Middle frontal gyrus (tissue), 1 donor: ENCODE results near the gene USP1.

ENCODE experiments used
- DNase-seq: peaks from one replicate; pipeline ENCODE4 v3.0.0-alpha.2; 2015; ENCODE audit warnings: low spot score; ENCODE audit errors: extremely low spot score

Gene USP1

DNA sequence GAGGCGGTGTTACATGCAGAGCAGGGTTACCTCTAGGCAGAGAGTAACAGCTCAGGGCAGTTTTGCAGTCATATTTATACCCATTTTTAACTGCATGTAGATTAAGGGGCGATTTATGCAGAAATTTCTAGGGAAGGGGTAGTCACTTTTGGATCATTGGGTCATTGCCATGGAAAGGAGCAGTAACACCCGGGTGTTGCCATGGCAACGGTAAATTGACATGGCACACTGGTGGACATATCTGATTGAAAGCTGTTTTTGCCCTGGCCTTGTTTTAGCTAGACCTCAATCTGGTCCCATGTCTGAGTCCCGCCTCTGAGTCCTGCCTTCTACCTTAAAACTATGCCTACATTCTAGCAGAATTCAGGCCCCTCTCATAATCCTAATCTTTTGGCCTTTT, 11.8 kb upstream of the USP1 start:
- DNase-seq: no peak

DNA sequence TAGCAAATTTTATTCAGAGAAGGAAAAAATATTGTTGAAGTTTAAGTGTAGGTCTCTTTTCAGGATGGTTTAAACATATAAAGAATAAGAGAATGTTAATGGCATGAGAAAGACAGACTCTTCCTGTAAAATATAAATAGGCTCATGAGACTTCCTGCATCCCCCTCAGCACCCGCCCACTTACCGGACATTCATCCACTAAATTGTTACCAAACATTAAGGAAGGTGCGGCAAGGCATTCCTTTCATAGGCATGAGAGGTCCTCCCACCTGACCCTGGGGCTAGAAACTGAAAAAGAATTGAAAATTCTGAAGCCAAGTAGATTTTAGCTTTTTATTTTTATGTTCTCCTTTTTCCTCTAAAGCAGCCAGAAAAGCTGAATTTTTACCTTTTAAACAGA, 10.6 kb upstream of the USP1 start:
- no peak for DNase-seq

DNA sequence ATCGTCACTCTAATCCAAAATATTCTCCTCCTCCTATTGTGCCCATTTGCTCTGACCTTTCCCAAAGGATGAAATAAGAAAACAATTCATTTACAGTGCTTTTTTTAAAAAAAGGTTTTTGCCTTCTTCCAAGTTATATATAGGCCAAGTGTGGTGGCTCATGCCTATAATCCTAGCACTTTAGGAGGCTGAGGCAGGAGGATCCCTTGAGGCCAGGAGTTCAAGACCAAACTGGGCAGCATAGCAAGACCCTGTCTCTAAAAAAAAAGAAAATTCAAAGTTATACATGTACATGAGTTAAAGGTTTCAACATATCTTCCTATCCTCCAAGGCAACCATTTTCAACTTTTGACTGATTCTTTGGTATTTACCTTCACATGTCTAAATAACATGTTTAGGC, 10.1 kb upstream of the USP1 start:
- DNase-seq: no peak

DNA sequence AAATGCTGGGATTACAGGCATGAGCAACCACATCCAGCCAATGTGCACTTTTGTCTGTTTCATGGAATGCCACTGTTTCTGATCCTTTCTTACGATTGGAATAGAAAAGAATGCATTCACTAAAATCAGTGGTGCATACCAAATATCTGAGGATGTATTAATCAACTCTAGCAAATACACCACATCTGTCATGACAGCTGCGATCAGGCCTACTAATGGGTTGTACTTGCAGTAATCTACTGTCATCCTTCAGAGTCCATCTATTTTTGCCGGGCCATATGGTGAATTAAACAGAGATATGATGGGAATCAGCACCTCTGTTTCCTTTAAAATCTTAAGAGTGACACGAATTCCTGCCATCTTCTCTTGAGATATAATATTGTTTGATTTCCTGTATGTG, 8.5 kb upstream of the USP1 start:
- DNase-seq: no peak

DNA sequence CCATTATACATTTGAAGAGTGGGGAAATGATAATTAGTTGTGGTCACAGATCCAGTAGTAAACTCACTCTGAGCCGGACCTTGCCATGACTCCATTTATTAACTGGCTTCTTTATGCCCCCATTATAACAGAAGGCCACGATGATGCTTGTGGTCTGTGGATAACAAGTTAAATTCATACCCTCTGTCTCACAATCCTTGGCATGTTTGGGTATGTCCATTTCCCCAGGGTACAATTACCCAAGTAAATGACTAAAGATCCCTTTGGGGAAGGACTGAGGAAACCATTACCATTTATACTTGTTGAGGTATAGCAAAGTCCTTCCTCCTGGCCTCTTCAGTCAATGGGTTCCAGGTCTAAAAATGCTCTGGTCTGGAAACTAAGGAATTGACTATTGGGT, 7.3 kb upstream of the USP1 start:
- DNase-seq: no peak

DNA sequence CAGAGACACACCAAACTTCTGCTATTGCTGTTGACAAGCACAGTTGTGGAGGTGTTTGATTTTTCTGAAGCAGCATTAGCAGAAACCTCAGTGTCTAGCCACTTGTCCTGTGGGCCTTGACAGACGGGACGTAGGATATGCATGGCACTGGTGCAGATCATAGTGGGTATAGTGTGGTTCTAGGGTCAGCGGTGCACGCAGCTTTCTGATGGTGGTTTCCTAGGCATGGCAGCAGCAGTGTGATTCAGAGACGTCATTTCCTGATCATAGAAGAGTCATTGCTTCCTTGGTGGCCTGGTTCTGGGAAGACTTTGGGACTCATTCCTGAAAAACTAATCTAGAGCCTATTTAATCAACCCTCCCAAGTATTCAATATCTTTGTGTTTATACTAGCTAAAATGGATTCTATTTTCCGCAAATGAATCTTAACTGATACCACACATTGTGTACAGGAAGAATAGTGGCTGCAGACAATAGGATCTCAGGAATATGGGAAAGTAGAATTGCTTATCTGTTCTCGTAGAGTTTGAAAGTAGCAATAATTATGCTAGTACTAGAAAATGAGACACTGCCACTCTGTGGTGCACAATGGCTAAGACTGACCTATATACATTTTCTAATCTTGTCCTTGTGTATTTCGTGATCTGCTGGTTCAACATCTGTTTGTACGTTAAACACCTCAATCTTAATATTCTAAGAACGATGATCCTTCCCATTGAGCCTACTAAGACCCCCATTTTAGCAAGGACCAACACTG, 2.8 kb upstream of the USP1 start:
- DNase-seq: no peak

DNA sequence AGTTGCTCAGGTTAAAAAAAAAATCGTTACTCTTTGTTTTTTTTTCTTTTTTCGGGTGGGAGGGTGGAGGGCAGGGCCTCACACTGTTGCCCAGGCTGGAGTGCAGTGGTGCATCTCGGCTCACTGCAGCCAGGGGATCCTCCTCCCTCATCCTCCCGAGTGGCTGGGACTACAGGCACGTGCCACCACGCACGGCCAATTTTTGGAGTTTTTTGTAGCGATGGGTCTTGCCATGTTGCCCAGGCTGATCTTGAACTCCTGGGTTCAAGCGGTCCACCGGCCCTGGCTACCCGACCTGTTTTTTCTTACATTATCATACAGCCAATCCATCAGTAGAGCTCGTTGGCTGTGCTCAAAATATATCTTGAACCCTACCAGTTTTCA, 2.2 kb upstream of the USP1 start:
- DNase-seq: no peak

DNA sequence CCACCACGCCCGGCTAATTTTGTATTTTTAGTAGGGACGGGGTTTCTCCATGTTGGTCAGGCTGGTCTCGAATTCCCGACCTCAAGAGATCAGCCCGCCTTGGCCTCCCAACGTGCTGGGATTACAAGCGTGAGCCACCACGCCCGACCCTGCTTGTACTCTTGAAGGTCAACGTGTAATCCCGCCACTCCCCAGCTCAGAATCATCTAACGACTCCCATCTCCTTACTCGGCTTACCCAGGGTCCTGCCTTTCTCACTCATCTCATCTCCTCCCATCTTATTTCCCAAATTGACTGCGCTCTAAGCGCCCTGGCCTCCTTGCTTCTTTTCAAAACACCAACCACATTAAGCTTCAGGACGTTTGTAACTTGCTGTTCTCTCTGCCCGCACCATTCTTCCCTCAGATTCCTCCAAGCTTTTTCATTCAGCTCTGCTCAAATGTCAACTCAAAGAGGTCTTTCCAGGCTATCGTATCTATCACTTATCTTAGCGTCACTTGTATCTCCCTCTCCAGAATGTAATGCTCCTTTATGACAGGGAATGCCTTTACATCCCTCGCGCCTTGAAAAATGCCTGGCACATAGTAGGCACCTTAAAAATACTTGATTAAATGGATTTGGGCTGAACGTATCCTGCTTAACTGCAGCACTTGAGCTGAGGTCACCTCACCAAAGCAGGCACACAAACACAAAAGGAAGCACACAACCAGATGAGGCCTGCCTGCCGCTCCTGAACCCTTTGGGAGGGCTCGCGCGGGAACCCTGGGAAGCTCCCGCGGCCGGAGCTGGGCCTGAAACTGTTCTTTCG, 1.4 kb upstream of the USP1 start:
- DNase-seq: no peak

DNA sequence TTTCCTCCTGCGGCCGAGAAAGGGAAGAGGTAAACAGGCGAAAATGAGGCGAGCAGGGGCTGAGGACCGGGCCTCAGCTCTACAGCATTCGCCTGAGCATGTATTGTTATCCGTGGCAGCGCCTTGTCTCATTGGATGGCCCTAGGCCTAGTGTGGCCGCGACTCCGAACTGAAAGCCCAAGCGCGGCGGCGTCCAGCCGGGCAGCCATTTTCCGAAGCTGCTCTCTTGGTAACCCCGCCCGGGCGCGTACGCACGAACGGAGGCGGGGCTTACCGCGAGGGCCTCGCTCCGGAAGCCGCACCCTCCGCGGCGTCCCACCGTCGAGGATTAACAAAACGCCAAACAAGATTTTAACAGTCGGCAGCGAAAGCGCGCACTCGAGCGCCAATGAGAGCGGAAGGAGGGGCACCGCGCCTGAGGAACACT, 797 bp upstream of the USP1 start:
- DNase-seq: no peak

DNA sequence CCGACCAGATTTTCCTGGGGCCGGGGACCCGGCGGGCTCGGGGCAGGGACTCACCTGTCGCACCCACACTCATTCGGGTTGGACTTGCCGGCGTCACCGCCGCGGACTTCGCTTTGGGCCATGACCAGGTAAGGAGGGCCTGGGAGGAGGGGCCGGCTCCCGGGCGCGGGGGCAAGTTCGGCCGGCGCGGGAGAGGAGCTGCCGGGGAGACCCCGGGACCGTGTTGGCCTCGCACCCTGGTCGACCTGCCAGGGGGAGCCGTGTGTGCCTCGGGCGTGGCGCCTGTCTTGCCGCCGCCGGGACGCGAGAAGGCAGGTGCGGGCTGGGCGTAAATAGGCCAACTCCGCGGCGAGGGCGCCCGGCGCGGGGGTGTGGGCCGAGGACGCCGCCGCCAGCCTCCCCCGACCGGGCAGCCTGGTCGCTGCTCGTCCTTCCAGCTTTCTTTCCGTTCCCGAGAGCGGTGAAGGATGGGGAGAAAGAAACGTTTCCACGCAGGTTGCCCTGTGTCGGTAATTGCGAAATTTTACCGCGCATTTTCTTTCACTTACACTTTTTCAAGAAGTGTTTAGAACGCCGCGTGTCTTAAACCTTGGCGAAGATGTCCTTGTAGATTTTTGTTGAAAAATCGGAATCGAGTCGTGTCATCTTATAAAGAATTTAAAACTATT, 558 bp downstream of the USP1 start:
- DNase-seq: no peak

DNA sequence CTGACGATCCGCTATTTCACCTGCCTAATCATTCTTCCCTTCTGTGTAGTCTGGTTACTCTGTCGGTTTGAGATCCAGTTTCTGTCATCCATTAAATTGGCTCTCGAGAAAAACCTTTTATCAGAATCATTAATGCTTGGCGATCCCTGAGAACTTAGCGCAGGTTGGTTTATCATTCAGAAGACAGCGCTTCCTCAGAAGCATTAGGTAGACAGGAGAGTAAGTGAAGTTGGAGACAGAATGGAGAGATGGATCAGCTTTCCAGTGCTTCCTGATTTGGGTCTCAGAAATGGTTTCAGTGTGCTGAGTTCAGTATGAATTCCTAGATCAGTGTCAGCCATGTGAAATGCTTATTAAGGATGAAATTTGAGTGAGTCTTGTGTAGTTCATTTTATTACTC, 1.3 kb downstream of the USP1 start:
- DNase-seq: no peak

DNA sequence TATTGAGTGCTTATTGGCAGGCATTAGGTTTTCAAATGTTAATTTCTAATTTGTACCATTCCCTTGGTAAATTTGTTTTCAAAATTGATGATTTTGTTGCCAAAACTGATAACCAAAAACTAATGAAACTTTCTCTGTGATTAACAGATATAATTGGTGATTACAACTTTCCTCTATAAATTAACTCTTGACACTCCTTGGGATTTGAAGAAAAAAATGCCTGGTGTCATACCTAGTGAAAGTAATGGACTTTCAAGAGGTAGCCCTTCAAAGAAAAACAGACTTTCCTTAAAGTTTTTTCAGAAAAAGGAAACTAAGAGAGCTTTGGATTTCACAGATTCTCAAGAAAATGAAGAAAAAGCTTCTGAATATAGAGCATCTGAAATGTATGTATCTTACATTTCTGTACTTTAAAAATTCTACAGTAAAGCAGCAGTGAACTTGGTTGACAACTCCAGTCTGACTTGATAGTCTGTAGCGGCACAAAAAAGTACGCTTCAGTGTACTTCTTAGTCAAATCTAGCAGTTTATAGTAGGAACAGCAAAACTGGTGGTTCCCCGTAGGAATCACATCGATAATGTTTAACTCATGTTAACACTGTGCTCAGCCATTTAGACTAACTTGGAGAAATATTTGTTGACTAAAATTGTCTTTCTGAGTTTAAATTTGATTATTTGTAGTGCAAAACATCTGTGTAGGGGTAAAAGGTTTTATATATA, 3.0 kb downstream of the USP1 start:
- no peak for DNase-seq

DNA sequence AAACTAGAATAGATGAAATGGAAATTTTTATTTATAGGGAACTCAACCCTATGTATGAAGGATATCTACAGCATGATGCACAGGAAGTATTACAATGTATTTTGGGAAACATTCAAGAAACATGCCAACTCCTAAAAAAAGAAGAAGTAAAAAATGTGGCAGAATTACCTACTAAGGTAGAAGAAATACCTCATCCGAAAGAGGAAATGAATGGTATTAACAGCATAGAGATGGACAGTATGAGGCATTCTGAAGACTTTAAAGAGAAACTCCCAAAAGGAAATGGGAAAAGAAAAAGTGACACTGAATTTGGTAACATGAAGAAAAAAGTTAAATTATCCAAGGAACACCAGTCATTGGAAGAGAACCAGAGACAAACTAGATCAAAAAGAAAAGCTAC, 7.9 kb downstream of the USP1 start:
- DNase-seq: no peak

DNA sequence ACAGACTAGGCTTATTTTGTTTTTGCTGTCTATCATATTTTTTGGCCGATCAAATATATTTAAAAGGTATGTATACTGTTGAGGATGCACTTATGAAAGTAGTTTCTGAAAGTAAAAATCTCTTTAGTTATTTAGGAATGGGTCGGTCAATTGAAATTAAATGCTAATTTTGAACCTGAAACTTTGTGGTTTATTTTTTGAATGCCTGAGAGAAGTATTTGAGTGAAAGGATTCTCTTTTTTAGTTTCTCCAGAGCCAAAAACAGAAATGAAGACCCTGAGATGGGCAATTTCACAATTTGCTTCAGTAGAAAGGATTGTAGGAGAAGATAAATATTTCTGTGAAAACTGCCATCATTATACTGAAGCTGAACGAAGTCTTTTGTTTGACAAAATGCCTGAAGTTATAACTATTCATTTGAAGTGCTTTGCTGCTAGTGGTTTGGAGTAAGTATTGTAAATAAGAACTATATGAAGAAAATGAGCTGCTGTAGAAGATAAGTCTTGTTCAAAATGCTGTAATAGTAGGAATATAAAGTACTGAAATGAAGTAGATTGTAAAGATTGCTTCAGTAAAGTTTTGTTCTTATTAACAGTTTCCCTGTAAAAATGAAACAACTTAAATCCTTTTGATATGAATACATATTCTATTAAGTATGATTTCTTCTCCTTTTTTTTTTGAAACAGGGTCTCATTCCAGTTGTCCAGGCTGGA, 11.5 kb downstream of the USP1 start:
- no peak for DNase-seq

DNA sequence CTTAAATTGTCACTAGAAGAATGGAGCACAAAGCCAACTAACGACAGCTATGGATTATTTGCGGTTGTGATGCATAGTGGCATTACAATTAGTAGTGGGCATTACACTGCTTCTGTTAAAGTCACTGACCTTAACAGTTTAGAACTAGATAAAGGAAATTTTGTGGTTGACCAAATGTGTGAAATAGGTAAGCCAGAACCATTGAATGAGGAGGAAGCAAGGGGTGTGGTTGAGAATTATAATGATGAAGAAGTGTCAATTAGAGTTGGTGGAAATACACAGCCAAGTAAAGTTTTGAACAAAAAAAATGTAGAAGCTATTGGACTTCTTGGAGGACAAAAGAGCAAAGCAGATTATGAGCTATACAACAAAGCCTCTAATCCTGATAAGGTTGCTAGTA, 13.5 kb downstream of the USP1 start:
- DNase-seq: no peak

DNA sequence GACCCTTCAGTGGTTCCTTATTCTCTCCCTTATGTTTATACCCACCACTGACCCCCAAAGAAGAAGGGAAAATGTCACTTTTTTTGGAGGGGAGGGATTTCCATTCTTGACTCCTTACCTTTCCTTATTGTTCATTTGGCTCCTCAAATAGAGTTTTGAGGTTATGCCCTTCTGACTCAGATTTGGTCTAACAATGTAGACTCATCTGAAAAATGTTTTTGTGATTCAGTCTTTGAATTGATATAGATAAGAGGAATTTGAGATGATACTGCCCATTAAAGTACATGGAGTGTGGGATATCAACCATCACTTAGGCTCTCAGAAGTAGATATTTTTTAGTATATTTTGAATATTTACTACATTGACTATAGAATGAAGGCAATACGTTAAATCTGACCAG, 16.1 kb downstream of the USP1 start:
- DNase-seq: no peak

DNA sequence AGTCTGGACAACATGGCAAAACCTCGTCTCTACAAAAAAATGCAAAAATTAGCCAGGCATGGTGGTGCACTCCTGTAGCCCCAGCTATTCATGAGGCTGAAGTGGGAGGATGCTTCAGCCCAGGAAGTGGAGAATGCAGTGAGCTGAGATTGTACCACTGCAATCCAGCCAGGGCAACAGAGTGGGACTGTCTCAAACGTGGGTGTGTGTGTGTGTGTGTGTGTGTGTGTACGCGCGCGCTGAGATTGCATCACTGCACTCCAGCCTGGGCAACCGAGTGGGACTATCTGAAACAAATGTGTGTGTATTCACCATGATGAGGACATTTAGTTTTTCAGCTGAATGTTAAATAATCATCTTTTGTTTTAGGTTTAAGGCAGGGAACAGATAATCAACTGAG, 21.1 kb downstream of the USP1 start:
- no peak for DNase-seq

DNA sequence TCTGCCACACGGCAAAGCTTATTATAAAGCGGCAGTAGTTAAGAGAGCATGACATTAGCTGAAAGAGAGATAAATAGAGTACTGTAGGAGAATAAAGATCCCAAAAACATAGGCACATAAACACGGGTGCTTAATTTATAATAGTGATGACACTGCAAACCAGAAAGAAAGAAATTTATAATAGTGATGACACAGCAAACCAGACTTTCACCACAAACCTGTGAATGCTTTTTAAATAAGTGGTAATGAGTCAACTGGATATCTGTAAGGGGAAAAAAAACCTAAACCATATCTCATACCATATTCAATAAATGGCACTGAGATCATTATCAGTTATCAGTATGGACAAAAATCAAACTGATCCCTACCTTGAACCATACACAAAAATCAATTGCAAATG, 25.5 kb downstream of the USP1 start:
- no peak for DNase-seq

DNA sequence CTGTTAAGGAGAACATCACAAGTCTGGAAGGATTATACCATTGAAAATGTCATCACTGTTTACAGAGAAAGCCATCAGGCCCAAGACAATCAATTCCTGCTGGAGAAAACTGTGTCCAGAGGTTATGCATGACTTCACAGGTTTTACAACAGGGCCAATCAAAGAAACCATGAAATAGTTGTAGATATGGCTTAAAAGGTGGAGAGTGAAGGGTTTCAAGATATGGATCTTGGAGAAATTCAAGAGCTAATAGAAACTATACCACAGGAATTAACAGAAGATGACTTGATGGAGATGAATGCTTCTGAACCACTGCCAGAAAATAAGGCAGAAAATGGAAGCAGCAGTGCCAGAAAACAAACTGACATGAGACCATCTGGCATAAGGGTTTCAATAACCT, 30.2 kb downstream of the USP1 start:
- no peak for DNase-seq

DNA sequence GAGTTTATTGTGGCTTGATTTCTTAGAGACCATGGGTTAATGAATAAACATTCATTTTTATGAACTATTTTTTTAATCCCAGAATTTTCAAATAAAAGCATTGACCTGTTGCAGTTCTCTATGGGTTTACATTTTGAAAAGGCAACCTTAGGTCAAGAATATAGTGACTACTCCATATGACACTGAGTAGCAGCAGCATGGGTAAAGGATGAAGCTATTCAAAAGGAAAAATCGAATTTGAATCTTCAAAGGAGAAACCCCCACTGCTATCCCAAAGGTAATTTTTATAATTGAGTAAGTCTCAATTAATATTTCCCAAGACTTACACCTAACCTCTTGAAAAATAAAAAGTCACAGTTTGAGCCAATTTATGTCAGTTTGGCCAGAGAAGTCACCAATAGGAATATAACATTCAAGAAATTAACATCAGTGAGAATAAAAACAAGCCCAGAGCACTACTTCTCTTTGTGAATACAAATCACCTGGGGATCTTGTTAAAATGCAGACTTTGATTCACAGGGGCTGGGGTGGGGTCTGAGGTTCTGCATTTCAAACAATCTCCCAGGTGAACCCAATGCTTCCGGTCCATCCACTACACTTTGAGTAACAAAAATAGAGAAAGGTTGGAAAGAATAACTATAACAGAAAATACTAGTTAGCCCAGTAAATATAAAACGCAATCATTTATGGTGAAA, 39.8 kb downstream of the USP1 start:
- DNase-seq: no peak

DNA sequence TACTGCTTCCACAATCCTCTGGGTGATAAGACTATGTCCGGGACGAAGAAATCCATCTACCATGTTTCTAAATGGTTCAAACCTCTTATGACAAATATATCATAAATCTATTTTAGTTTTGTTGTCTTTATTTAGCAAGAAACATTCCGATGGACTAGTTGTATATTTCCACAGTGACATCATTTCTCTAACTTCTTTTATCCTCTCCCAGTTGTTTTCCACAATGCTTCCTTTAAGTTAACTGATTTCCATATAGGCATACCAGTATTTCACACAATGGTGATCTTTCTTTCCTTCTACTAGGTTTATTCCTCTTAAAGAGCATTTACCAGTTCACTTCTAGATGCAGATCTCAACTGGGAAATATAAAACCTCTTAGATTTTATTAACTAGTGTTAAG, 44.8 kb downstream of the USP1 start:
- no peak for DNase-seq
